ENCODE results near the gene INVS.
"Not testable (repeated sequence)": the region's sequence is repeated elsewhere in the genome, so short reads cannot be mapped to it uniquely, and the experiment has no call there.

Gene INVS

GRCh38 chr9:100284247-100284646, 185.2 kb downstream of the INVS start:
- DNase-seq: no peak

- no peak for DNase-seq
Measured at GRCh38 chr9:100285080-100285479, 186.0 kb downstream of the INVS start.

- no peak for DNase-seq
Measured at GRCh38 chr9:100285601-100286000, 186.6 kb downstream of the INVS start.

- no peak for DNase-seq
Measured at GRCh38 chr9:100286257-100286656, 187.2 kb downstream of the INVS start.

- no peak for DNase-seq
Measured at GRCh38 chr9:100287186-100287585, 188.1 kb downstream of the INVS start.

GRCh38 chr9:100290714-100291113, 191.7 kb downstream of the INVS start:
- DNase-seq: no peak

- no peak for DNase-seq
Measured at GRCh38 chr9:100292414-100292813, 193.4 kb downstream of the INVS start.

- DNase-seq: no peak
Measured at GRCh38 chr9:100294341-100294740, 195.3 kb downstream of the INVS start.

- DNase-seq: no peak
Measured at GRCh38 chr9:100294806-100295205, 195.8 kb downstream of the INVS start.

GRCh38 chr9:100295240-100295639, 196.2 kb downstream of the INVS start:
- DNase-seq: no peak

- DNase-seq: no peak
Measured at GRCh38 chr9:100296407-100296806, 197.4 kb downstream of the INVS start.

- DNase-seq: no peak
Measured at GRCh38 chr9:100298378-100298777, 199.3 kb downstream of the INVS start.

- no peak for DNase-seq
Measured at GRCh38 chr9:100303747-100304146, 204.7 kb downstream of the INVS start.

- no peak for DNase-seq
Measured at GRCh38 chr9:100306283-100306682, 207.2 kb downstream of the INVS start.

GRCh38 chr9:100307080-100307479, 208.0 kb downstream of the INVS start:
- DNase-seq: no peak

GRCh38 chr9:100308965-100309564, 210.0 kb downstream of the INVS start:
- no peak for DNase-seq

GRCh38 chr9:100309992-100310391, 210.9 kb downstream of the INVS start:
- no peak for DNase-seq

- DNase-seq: no peak
Measured at GRCh38 chr9:100315561-100315960, 216.5 kb downstream of the INVS start.

- DNase-seq: no peak
Measured at GRCh38 chr9:100317706-100318105, 218.7 kb downstream of the INVS start.

- DNase-seq: no peak
Measured at GRCh38 chr9:100322954-100323536, 224.0 kb downstream of the INVS start.

- DNase-seq: no peak
Measured at GRCh38 chr9:100324594-100325200, 225.7 kb downstream of the INVS start.

- DNase-seq: not testable (repeated sequence)
Measured at GRCh38 chr9:100338736-100339135, 239.7 kb downstream of the INVS start.

- no peak for DNase-seq
Measured at GRCh38 chr9:100340224-100340623, 241.2 kb downstream of the INVS start.

- no peak for DNase-seq
Measured at GRCh38 chr9:100341889-100342288, 242.8 kb downstream of the INVS start.

- no peak for DNase-seq
Measured at GRCh38 chr9:100346836-100347235, 247.8 kb downstream of the INVS start.
